ENCODE results near the gene HOXA13. TPM values are rescaled to one million over a fixed set of nuclear protein-coding genes. Genes with fewer than 3 reads are reported as not detected.

HOXA13 gene
- 1.7 to 2.2 TPM (median 2.1 TPM) in 5 replicates for total RNA-seq (2022; extraction: Qiagen RNA extraction)

GRCh38 chr7:27199849-27200760 is at the start of gene HOXA13:
Gene HOXA13, minus strand, starts transcription at chr7:27200091. Its CDS starts 14 bp downstream, at chr7:27200077.

GRCh38 chr7:27242555-27243339 is 42.9 kb upstream of the HOXA13 start, which contains the start of gene EVX1:
Gene EVX1, plus strand, starts transcription at chr7:27242802. Its CDS starts 229 bp downstream, at chr7:27243031.

DNA sequence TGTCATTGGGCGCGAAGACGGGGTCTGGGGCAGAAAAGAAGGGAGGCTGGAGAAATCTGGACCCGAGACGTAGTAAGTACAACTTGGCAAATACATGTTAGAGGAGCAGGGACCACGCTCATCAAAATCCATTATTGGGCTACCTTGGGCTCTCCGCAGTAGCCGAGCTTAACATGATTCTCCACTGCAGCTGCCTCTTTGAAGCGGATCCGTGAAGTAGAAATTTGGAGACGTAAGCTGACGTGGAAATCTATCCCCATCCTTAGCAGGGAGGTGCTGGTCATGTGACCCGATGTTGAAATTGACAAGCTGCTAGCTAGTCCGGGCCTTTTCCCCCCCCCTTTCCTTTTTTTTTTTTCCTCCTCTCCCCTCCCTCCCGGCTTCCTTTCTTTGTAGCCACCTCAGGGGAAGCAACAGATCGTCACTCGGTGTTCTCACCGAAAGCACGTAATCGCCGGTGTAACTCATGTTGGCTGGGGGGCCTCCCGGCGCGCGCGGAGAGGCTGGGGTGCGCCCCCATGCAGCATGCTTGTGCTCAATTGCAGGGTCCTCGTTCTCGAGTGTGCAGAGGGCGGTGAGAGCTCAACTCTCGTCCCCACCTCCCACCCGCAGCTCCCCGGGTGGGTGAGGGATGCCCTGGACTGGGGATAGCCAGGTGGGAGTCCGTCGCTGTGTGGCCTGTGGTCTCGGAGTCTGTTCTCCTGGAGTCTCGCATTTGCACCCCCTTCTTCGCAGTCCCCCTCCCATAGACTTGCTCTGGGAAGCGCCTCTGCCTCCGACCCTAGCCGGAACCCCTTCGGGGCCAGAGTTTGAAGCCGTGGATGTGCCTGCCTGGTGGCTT is 14.7 kb downstream of the HOXA13 start, which contains the start of gene HOXA11:
HOXA11 (minus strand) TSS at position 220 of the 841 bp plus-strand sequence; CDS start at position 132, 88 bp downstream.

GRCh38 chr7:27173956-27174873 is 25.7 kb downstream of the HOXA13 start, which contains the start of gene HOXA10:
Gene HOXA10, minus strand, starts transcription at chr7:27174320. Its CDS starts 14 bp downstream, at chr7:27174306.

DNA sequence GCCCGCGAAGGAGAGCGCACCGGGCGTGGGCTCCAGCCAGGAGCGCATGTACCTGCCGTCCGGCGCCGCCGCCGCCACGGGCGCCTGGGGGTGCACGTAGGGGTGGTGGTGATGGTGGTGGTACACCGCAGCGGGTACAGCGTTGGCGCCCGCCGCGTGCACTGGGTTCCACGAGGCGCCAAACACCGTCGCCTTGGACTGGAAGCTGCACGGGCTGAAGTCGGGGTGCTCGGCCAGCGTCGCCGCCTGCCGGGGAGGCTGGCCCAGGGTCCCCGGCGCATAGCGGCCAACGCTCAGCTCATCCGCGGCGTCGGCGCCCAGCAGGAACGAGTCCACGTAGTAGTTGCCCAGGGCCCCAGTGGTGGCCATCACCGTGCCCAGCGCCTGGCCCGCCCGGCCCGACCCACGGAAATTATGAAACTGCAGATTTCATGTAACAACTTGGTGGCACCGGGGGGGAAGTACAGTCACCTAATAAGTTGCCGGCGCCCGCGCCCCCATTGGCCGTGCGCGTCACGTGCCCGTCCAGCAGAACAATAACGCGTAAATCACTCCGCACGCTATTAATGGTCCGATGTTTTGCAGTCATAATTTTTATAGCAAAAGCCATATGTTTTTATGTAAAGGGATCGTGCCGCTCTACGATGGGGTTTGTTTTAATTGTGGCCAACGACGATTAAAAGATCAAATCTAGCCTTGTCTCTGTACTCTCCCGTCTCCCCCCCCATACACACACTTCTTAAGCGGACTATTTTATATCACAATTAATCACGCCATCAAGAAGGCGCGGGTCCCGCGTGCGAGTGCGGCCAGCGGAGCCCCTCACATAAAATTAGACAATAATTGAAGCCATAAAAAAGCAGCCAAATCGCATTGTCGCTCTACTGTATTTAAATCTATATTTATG is 34.5 kb downstream of the HOXA13 start, which contains the start of gene HOXA9:
HOXA9 (minus strand) TSS at position 449 of the 907 bp plus-strand sequence; CDS start at position 369, 80 bp downstream.

GRCh38 chr7:27156508-27156898 is 43.4 kb downstream of the HOXA13 start, which contains the start of gene HOXA7:
Gene HOXA7, minus strand, starts transcription at chr7:27156675. Its CDS starts 130 bp downstream, at chr7:27156545.

DNA sequence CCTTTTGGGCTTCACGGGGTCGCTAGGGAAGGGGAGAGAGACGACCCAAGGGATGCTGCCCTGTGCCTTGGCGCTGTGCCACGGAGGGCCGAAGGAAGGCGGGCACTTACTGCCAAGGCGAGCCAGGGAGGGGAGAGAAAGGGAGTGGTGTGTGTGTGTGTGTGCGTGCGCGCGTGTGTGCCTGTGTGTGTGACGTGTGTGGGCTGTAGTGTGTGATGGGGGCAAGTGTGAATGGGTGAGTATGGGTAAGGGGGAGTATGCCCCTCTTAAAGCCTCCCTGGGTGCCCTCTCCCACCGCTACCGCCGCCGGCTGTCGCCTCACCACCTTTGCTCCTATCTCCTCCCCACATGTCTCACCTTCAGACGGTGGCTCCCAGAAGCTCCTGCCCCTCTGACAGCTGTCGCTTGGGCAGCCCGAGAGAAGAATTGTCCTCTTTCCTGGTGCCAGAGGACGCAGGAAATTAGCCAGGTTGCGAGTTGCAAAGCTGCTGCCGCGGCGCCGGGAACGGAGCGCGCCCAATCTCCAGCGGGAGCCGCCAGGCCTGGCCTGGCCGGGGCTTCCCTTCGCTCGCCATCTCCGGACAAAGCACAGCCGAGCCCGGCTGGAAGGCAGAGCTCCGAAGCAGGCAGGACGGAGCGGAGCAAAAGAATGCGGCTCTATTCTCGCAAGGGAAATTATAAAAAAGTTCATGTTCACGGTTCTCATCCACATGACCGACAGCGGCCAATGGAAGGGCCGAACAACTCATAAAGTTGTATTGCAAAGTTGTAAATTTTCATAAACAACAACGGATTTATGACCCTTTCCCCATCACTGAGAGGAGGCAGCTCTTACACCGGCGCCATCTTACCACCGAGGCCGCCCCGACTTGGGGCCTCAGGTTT is 47.7 kb downstream of the HOXA13 start, which contains the start of gene HOXA3:
HOXA3 (minus strand) TSS at position 653 of the 885 bp plus-strand sequence. CDS start 41,943 bp downstream, outside the sequence.

DNA sequence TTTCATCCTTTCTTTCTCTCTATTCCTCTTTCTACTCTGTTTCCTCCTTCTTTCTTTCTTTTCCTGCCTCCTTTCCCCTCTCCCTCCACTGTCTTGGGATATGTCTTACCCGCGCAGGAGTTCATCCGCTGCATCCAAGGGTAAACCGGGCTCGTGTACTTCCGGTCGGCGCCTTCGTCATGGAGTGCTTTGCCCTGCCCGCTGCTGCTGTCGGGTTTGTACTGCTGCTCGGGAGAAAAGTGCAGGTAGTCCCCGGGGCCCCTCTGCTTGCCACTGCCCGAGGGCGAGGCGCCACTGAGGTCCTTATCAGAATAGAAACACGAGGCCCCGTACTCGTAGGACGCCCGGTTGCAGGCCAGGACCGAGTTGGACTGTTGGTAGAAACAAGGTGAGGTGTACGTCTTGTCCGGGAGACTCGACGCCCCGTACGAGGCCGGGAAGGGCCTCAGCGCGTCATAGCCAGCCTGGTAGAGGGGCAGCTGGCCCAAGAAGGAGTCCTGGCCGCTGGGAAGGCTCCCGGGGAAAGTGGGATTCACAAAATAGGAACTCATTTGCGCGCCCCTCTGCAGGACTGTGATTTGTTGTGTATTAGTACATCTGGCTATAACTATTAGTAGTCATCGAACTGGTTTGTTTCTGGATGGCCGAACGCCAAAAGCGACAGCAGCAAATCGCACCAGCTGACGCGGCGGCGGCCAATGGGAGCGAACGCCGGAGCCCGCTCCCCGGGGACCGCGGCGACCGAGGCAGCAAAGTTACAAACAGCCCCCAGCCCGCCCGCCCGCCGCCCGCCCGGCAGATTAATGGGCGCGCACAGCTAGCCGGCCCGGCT is 52.5 kb downstream of the HOXA13 start, which contains the start of gene HOXA6:
HOXA6 (minus strand) TSS at position 576 of the 832 bp plus-strand sequence; CDS start at position 551, 25 bp downstream.

Other genes starting within 250 kb of the HOXA13 start
- gene HOXA1, start 104.1 kb downstream of the HOXA13 start, total RNA-seq (2022; extraction: Qiagen RNA extraction), result 2.5 to 3.4 TPM (median 3.0 TPM) in 5 replicates
- 0.66 to 0.89 TPM (median 0.83 TPM) in 5 replicates for gene HOXA2, start 97.4 kb downstream of the HOXA13 start, total RNA-seq (2022; extraction: Qiagen RNA extraction)
- gene HOXA4, start 69.3 kb downstream of the HOXA13 start, total RNA-seq (2022; extraction: Qiagen RNA extraction), result 1.3 to 2.2 TPM (median 1.8 TPM) in 5 replicates
- 3.4 to 6.8 TPM (median 5.8 TPM) in 5 replicates for gene HOXA5, start 56.4 kb downstream of the HOXA13 start, total RNA-seq (2022; extraction: Qiagen RNA extraction)
- 0.74 to 1.8 TPM (median 1.6 TPM) in 5 replicates for gene HOXA6, start 52.3 kb downstream of the HOXA13 start, total RNA-seq (2022; extraction: Qiagen RNA extraction)
- 4.0 to 6.9 TPM (median 6.0 TPM) in 5 replicates for gene HOXA3, start 47.5 kb downstream of the HOXA13 start, total RNA-seq (2022; extraction: Qiagen RNA extraction)
- 4.1 to 5.5 TPM (median 5.0 TPM) in 5 replicates for gene HOXA7, start 43.4 kb downstream of the HOXA13 start, total RNA-seq (2022; extraction: Qiagen RNA extraction)
- gene HOXA9, start 34.6 kb downstream of the HOXA13 start, total RNA-seq (2022; extraction: Qiagen RNA extraction), result 0.41 to 1.4 TPM (median 0.73 TPM) in 5 replicates
- gene HOXA10, start 25.8 kb downstream of the HOXA13 start, total RNA-seq (2022; extraction: Qiagen RNA extraction), result 6.8 to 7.8 TPM (median 7.7 TPM) in 5 replicates
- gene HOXA11, start 14.9 kb downstream of the HOXA13 start, total RNA-seq (2022; extraction: Qiagen RNA extraction), result 0.45 to 0.89 TPM (median 0.52 TPM) in 5 replicates
- gene EVX1, start 42.7 kb upstream of the HOXA13 start, total RNA-seq (2022; extraction: Qiagen RNA extraction), result 0.07 to 0.21 TPM (median 0.14 TPM) in 5 replicates